Erythroblast (primary cell): ENCODE data around the gene CREB5.

Source experiments
- GATA1 ChIP-seq: IDR thresholded peaks from 2 replicates; pipeline ENCODE4 v1.6.1; 2011; ENCODE audit warnings: low read depth, mild to moderate bottlenecking, control low read depth, low read length, moderate library complexity
- POLR2A ChIP-seq: IDR thresholded peaks from 2 replicates; pipeline ENCODE4 v1.6.1; 2011; ENCODE audit warnings: mild to moderate bottlenecking, low read length

DNA sequence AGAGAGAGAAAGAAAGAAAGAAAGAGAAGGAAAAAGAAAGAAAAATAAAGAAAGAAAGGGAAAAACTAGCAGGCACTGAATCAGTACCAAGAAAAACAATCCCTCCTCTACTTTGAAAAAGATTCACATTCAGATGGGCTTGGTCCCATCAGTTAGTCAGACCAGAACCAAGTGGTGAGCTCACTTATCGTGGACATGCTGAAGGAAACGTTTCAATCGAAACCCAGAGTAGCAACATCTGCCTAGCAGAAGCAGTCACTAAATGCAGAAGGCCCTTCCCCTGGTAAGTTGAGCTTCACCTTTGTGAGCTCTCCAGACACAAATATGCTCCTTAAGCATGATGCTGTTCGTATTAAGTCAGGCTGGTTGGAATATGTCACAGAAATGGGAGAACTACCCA is 378.1 kb downstream of the CREB5 start:
- TF ChIP-seq POLR2A (no peak), GATA1 (no peak)
